DOHH2 (cell line): ENCODE measurements around the gene GRIN2C.

Experiments
- H3F3A ChIP-seq: fragments of 200-600 bp; sonication (generic), shearing (Covaris generic); 2 replicates; pipeline ENCODE4 v1.6.0; 2016; ENCODE audit warnings: antibody characterized with exemption, mild to moderate bottlenecking; ENCODE audit not compliant: control insufficient read depth, insufficient read depth
- H3K27ac ChIP-seq: fragments of 200-600 bp; sonication (generic); 2 replicates; pipeline ENCODE4 v1.5.1; 2014; ENCODE audit warnings: low read depth, mild to moderate bottlenecking, low read length, moderate library complexity
- H3K27me3 ChIP-seq: fragments of 200-600 bp; sonication (generic); 2 replicates; pipeline ENCODE4 v1.6.1; 2014; ENCODE audit warnings: mild to moderate bottlenecking, low read length, mixed read lengths; ENCODE audit not compliant: control insufficient read depth
- H3K36me3 ChIP-seq: fragments of 200-600 bp; sonication (generic); 2 replicates; pipeline ENCODE4 v1.6.1; 2014; ENCODE audit warnings: mild to moderate bottlenecking, low read length, moderate library complexity, mixed read lengths; ENCODE audit not compliant: control insufficient read depth
- H3K4me1 ChIP-seq: fragments of 200-600 bp; sonication (generic); 2 replicates; pipeline ENCODE4 v1.6.1; 2014; ENCODE audit warnings: mild to moderate bottlenecking, low read length, mixed read lengths; ENCODE audit not compliant: control insufficient read depth
- H3K4me2 ChIP-seq: fragments of 200-600 bp; sonication (generic); 2 replicates; pipeline ENCODE4 v1.6.0; 2014; ENCODE audit warnings: mild to moderate bottlenecking, low read length, moderate library complexity
- H3K4me3 ChIP-seq: fragments of 200-600 bp; sonication (generic); 2 replicates; pipeline ENCODE4 v1.5.1; 2014; ENCODE audit warnings: mild to moderate bottlenecking, low read length, mixed read lengths
- H3K79me2 ChIP-seq: fragments of 200-600 bp; sonication (generic); 2 replicates; pipeline ENCODE4 v1.6.1; 2014; ENCODE audit warnings: mild to moderate bottlenecking, low read length, mixed read lengths; ENCODE audit not compliant: control insufficient read depth
- H3K9me2 ChIP-seq: fragments of 200-600 bp; sonication (generic); replicated peaks from 2 replicates; pipeline ENCODE4 v1.6.1; 2014; ENCODE audit warnings: mild to moderate bottlenecking, low read length, mixed read lengths; ENCODE audit not compliant: control insufficient read depth
- H3K9me3 ChIP-seq: fragments of 200-600 bp; sonication (generic); 2 replicates; pipeline ENCODE4 v1.6.1; 2014; ENCODE audit warnings: antibody characterized with exemption, low read length, mixed read lengths; ENCODE audit not compliant: control insufficient read depth, insufficient read depth
- H4K20me1 ChIP-seq: fragments of 200-600 bp; sonication (generic); 2 replicates; pipeline ENCODE4 v1.6.0; 2014; ENCODE audit warnings: low read depth, mild to moderate bottlenecking, antibody characterized with exemption, low read length, moderate library complexity; ENCODE audit not compliant: control insufficient read depth, insufficient read depth
- EZH2phosphoT487 ChIP-seq: fragments of 200-600 bp; sonication (generic); IDR thresholded peaks from 2 replicates; pipeline ENCODE4 v1.6.1; 2017; ENCODE audit warnings: borderline replicate concordance, mild to moderate bottlenecking, antibody characterized with exemption, low read length, moderate library complexity, mixed read lengths
- TF ChIP-seq, protein P1 (sequence below): fragments of 200-600 bp; sonication (generic); IDR thresholded peaks from one replicate; pipeline ENCODE4 v1.5.1; 2014; ENCODE audit warnings: antibody characterized with exemption, mild to moderate bottlenecking, low read depth, low read length; ENCODE audit not compliant: poor library complexity, severe bottlenecking

Gene GRIN2C

DNA sequence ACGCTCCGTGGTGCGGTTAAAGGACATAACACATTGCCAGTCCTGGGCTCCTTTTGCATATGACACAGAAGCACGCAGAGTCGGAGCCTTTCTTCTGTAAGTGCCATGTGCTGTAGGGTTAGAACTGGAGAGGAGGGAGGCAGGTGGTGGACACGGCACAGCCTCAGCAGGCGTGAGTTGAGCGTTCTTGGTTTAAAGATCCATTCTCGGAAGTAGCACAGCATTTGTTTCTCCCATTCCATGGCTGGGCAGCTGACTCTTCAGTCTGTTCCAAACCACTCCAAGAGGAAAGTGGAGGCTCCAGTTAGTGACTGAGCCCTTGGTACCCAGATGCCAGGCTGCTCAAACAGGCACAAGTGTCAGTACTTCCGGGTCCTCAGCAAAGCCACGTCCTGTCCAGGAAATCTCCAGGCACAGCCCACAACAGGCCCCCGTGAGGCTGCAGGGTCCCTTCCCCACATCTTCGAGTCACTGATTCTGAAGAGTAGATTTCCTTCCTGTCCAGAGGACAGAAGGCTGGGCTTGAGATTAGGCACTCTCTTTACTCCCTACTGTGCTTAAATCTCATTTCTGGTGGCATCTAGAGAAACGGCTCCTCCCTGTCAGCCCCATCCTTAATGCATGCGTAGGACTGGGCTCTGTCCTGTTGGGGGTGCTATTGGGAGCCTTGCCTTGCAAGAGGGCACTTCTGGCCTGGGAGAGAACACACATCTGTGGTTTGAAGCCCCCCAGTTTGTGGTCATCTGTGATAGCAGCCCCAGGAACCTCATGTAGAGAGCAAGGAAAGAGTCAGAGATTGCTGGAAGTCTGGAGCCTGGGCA lies 43.9 kb downstream of the GRIN2C start:
- H3K27ac ChIP-seq = no peak overlapping the region
- no peaks in the 10 kb centered on the region; the same call in 1 of the 2 replicates for H3K4me1 ChIP-seq
- no peaks in the 10 kb centered on the region for H3K9me2 ChIP-seq
- H3K36me3 ChIP-seq = no peaks in the 10 kb centered on the region
- H3F3A ChIP-seq = no peaks in the 10 kb centered on the region
- H3K4me2 ChIP-seq = no peak overlapping the region
- H3K79me2 ChIP-seq = no peaks in the 10 kb centered on the region
- no peaks in the 10 kb centered on the region for H3K9me3 ChIP-seq
- TF ChIP-seq EZH2phosphoT487 = no peak
- TF ChIP-seq, protein P1, sequence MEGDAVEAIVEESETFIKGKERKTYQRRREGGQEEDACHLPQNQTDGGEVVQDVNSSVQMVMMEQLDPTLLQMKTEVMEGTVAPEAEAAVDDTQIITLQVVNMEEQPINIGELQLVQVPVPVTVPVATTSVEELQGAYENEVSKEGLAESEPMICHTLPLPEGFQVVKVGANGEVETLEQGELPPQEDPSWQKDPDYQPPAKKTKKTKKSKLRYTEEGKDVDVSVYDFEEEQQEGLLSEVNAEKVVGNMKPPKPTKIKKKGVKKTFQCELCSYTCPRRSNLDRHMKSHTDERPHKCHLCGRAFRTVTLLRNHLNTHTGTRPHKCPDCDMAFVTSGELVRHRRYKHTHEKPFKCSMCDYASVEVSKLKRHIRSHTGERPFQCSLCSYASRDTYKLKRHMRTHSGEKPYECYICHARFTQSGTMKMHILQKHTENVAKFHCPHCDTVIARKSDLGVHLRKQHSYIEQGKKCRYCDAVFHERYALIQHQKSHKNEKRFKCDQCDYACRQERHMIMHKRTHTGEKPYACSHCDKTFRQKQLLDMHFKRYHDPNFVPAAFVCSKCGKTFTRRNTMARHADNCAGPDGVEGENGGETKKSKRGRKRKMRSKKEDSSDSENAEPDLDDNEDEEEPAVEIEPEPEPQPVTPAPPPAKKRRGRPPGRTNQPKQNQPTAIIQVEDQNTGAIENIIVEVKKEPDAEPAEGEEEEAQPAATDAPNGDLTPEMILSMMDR = peak; percentile 64
- H3K4me3 ChIP-seq = no peak overlapping the region
- no peaks in the 10 kb centered on the region; the same call in 1 of the 2 replicates for H4K20me1 ChIP-seq
- H3K27me3 ChIP-seq = no peaks in the 10 kb centered on the region

DNA sequence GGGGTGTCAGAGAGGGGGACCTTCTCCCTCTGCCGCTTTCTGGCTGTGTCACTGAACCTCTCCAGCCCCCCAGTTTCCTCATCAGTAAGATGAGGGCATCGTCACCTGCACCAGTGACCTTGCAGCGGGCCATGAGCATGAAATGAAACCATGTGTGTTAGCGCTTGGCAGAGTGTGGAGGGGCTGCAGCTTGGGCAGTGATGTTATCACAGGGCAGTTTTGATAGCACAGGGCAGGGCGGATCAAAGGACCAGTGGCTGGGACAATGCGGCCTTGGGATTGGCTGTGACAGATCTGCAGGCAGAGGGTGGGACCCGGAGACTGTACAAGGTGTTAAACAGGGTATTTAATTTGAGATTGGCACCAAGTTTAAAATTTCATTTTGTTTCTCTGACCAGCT lies 44.6 kb downstream of the GRIN2C start:
- Histone ChIP-seq H3F3A (no peaks in the 10 kb centered on the region), H3K4me3 (no peak overlapping the region), H3K9me2 (no peaks in the 10 kb centered on the region), H3K27me3 (no peaks in the 10 kb centered on the region), H3K4me2 (no peak overlapping the region), H3K79me2 (no peaks in the 10 kb centered on the region), H3K4me1 (no peaks in the 10 kb centered on the region; the same call in 1 of the 2 replicates), H3K36me3 (no peaks in the 10 kb centered on the region), H4K20me1 (no peaks in the 10 kb centered on the region; the same call in 1 of the 2 replicates), H3K9me3 (no peaks in the 10 kb centered on the region), H3K27ac (no peak overlapping the region)
- TF ChIP-seq EZH2phosphoT487 = no peak

DNA sequence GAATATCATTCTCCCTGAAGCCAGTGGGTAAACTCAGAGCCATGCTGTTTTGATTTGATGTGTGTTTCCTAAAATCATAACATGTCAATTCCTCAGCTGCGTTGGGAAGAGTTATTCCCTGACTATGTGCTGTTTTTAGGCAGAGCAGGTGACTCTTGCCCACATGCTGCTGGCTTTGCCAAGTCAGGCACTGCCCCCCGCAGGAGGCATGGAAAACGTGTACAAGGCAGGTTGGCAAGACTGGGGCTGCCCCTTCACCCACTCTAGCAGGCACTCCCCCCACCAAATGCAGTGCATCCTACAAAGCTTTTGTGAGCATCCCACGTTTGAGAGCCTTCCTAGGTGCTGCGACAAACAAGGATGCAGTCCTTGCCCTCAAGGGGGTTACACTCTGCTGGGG lies 45.2 kb downstream of the GRIN2C start:
- Histone ChIP-seq H3K27ac (no peak overlapping the region), H3K4me1 (no peaks in the 10 kb centered on the region; the same call in 1 of the 2 replicates), H3K9me3 (no peaks in the 10 kb centered on the region), H4K20me1 (no peaks in the 10 kb centered on the region; the same call in 1 of the 2 replicates), H3K79me2 (no peaks in the 10 kb centered on the region), H3K36me3 (no peaks in the 10 kb centered on the region), H3F3A (no peaks in the 10 kb centered on the region), H3K9me2 (no peaks in the 10 kb centered on the region), H3K4me2 (no peak overlapping the region), H3K4me3 (no peak overlapping the region), H3K27me3 (no peaks in the 10 kb centered on the region)
- TF ChIP-seq EZH2phosphoT487 = no peak
- TF ChIP-seq, protein P1 = no peak
